Measurements from ENCODE around the gene AGT. TPM values are rescaled to one million over a fixed set of nuclear protein-coding genes. Genes with fewer than 3 reads are reported as not detected.

Gene AGT
- total RNA-seq, 1 experiment from 2014 or later, result not detected

Other genes with a start within 250 kb of the AGT start
- 14.5 and 23.2 TPM in 2 replicates for gene COG2, start 71.6 kb downstream of the AGT start, total RNA-seq (2014; rRNA removed; shearing (Covaris generic))
- gene CAPN9, start 33.3 kb upstream of the AGT start, total RNA-seq (2014; rRNA removed; shearing (Covaris generic)), result not detected in 2 replicates
- 56.8 and 83.4 TPM in 2 replicates for gene C1orf198, start 154.4 kb upstream of the AGT start, total RNA-seq (2014; rRNA removed; shearing (Covaris generic))

All from M059J (cell line).